ENCODE data around the gene ATRNL1. TPM values are rescaled to one million over a fixed set of nuclear protein-coding genes. Genes with fewer than 3 reads are reported as not detected.

ATRNL1 gene
- total RNA-seq, 4 donors from 2014 or later: 0.44 to 1.4 (median 1.1) TPM

DNA sequence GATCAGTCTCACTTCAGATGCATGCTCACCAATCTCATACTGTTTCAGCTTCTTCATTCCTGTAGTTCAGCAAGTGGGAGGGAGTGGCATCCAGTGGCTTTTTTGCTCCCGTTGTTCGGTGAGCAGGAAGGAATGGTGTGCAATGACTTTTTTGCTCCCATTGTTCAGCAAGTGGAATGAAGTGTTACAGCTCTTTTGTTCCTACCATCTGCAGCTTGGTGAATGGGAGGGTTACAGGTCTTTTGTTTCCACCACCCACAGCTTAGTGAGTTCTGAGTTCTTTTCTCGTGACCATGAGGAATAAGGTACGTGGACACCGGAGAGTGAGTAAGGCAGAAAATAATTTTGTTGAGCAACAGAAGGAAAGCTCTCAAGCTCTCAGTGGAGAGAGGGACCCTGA lies 363.6 kb downstream of the ATRNL1 start:
- no peaks in the 10 kb centered on the region for H3K27me3 ChIP-seq
- H3K9me3 ChIP-seq: no peaks in the 10 kb centered on the region
- H3K4me3 ChIP-seq: no peak overlapping the region
- H3K36me3 ChIP-seq: no peaks in the 10 kb centered on the region
- WGBS: 97% methylated on average over 5 of the region's 5 CpGs
- no peak for TF ChIP-seq EP300 (IDR thresholded peaks at IDR 0.05)
- TF ChIP-seq POLR2AphosphoS5 (IDR thresholded peaks at IDR 0.05): no peak
- no peak for TF ChIP-seq POLR2A (IDR thresholded peaks at IDR 0.05)
- TF ChIP-seq CTCF (IDR thresholded peaks at IDR 0.05): no peak
- H3K27ac ChIP-seq: no peak overlapping the region
- H3K4me1 ChIP-seq: no peaks in the 10 kb centered on the region
- DNase-seq (ENCODE audit: low spot score in 2 of 2): no peak

DNA sequence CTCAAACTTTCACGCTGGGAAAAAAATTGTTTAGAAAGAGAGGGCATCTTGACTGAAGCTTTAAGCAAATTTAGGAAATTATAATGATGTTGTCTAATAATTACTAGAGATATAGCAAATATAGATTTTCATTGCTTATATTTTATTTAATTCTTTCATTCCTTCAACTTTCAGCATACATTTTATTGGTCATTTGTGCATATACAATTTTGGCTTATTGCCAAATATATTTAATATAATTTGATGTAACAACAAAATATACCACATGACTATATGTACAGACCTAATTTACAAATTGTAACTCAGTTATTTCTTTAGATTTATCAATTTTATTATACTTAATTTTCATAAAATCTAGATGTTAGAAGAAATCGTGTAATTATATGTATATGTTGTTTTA lies 390.1 kb downstream of the ATRNL1 start:
- WGBS: 79% methylated on average over 2 of the region's 2 CpGs
- TF ChIP-seq EP300 (IDR thresholded peaks at IDR 0.05) (no peak), POLR2A (IDR thresholded peaks at IDR 0.05) (no peak), CTCF (IDR thresholded peaks at IDR 0.05) (no peak), POLR2AphosphoS5 (IDR thresholded peaks at IDR 0.05) (no peak)
- no peak overlapping the region for H3K4me3 ChIP-seq
- DNase-seq (ENCODE audit: low spot score in 2 of 2): no peak
- H3K9me3 ChIP-seq: no peaks in the 10 kb centered on the region
- H3K36me3 ChIP-seq: no peaks in the 10 kb centered on the region
- no peaks in the 10 kb centered on the region for H3K4me1 ChIP-seq
- H3K27ac ChIP-seq: no peak overlapping the region
- no peaks in the 10 kb centered on the region for H3K27me3 ChIP-seq

GRCh38 chr10:115491526-115492140 lies 398.5 kb downstream of the ATRNL1 start:
- 90% methylated on average over 9 of the region's 10 CpGs for WGBS
- H3K9me3 ChIP-seq: peaks cover 5% of the 10 kb centered on the region
- H3K4me3 ChIP-seq: no peak overlapping the region
- H3K4me1 ChIP-seq: no peaks in the 10 kb centered on the region
- no peak for DNase-seq (ENCODE audit: low spot score in 2 of 2)
- no peaks in the 10 kb centered on the region for H3K36me3 ChIP-seq
- no peak overlapping the region for H3K27ac ChIP-seq
- H3K27me3 ChIP-seq: no peaks in the 10 kb centered on the region
- TF ChIP-seq POLR2AphosphoS5 (IDR thresholded peaks at IDR 0.05) (no peak), EP300 (IDR thresholded peaks at IDR 0.05) (no peak), CTCF (IDR thresholded peaks at IDR 0.05) (no peak), POLR2A (IDR thresholded peaks at IDR 0.05) (no peak)

DNA sequence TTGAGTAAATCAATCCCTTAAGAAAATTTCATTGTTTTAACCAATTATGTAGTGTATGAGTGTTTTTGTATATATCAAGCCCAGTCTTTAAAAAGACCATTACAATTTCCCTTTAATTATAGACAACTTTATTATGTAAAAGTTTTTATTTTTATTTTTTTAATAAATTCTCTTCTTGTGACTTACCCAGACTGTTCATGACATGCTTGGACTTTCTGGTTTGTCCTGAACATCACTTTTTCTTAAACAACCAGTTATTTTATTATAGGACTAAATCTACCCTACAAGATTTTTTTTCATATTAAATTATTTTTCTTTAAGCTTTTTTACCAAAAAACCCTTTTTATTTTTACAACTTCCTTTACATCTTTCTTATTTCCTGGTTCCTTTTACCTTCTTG lies 410.4 kb downstream of the ATRNL1 start:
- Histone ChIP-seq H3K27me3 (no peaks in the 10 kb centered on the region), H3K36me3 (no peaks in the 10 kb centered on the region), H3K4me1 (no peaks in the 10 kb centered on the region), H3K27ac (no peak overlapping the region), H3K9me3 (peaks cover 13% of the 10 kb centered on the region), H3K4me3 (no peak overlapping the region)
- DNase-seq (ENCODE audit: low spot score in 2 of 2): no peak
- TF ChIP-seq EP300 (IDR thresholded peaks at IDR 0.05): no peak
- TF ChIP-seq POLR2A (IDR thresholded peaks at IDR 0.05): no peak
- TF ChIP-seq CTCF (IDR thresholded peaks at IDR 0.05): no peak
- TF ChIP-seq POLR2AphosphoS5 (IDR thresholded peaks at IDR 0.05): no peak

DNA sequence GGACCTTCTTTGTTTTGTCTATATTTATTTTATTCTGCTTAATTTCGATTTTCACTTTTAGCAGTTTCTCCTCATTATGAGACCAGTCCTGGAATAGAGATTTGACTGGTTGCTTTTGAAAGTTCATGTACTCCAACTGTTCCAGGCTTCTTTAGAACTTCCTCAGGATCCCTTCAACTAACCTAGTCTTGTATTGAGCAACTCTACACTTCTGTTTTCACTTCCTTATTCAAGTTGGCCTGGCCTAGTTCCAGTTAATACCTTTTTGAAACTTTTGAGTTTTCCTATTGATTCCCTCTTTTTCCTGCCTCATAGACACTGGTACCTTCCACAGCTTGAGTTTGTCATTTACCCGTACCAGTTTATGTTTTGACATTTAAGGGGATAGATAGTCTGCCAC lies 421.7 kb downstream of the ATRNL1 start:
- Histone ChIP-seq H3K27me3 (no peaks in the 10 kb centered on the region), H3K27ac (no peak overlapping the region), H3K4me1 (no peaks in the 10 kb centered on the region), H3K9me3 (no peaks in the 10 kb centered on the region), H3K36me3 (no peaks in the 10 kb centered on the region), H3K4me3 (no peak overlapping the region)
- WGBS: 89% methylated on average over 2 of the region's 2 CpGs
- TF ChIP-seq EP300 (IDR thresholded peaks at IDR 0.05): no peak
- TF ChIP-seq POLR2A (IDR thresholded peaks at IDR 0.05): no peak
- TF ChIP-seq CTCF (IDR thresholded peaks at IDR 0.05): no peak
- TF ChIP-seq POLR2AphosphoS5 (IDR thresholded peaks at IDR 0.05): no peak
- DNase-seq (ENCODE audit: low spot score in 2 of 2): no peak

Data from suprapubic skin (tissue), 4 donors.